Renal cortical epithelial cell (primary cell): ENCODE measurements around the gene ABCG2. TPM values are rescaled to one million over a fixed set of nuclear protein-coding genes. Genes with fewer than 3 reads are reported as not detected.

ENCODE experiments used
- DNase-seq: peaks from one replicate; pipeline ENCODE4 v3.0.0-alpha.2; 2011; ENCODE audit warnings: low read depth
- total RNA-seq: library from RNA; depleted of rRNA; stranded (reverse); fragments of >200 nt; gene quantifications from 2 replicates; pipeline ENCODE4 v1.2.3, GENCODE V29; 2014

The ABCG2 gene
- 0.55 and 3.1 TPM in 2 replicates for total RNA-seq

DNA sequence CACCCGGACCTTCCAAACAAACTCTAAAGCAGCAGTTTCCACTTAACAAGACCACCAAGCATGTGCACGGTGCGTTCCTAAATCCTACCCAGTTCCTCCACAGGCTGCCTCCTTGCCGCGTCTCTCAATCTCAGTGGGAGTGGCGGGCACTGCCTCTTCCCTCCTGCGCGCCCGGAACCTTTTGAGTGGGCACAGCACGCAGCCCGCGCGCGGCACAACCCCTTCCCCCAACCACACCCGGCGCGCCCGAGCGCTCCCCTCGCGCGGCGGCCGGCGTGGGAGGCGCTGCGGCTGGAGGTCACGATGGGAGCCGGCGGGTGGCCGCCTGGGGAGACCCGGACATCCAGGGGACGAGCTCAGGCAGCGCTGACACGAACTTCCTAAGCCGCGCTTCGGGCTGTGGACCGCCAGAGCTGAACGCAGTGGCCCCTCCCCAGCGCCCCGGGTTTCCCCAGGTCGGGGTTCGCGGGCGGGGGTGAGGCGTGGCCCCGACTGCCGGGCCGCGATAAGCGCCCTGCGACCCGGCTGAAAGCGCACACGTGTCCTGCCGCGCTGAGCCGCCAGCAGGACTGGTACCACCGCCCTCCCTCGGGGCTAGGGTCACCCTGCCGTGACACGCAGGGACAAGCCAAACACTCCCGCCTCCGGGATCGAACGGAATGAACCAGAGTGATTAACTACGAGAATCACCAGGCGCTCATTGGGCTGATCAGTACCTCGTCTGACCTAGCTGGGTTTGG, at the start of gene ABCG2:
Gene ABCG2 (minus strand): TSS at position 151 of the 740 bp plus-strand sequence. CDS start 18,644 bp downstream, outside the sequence.
- peak; percentile 42 for DNase-seq

DNA sequence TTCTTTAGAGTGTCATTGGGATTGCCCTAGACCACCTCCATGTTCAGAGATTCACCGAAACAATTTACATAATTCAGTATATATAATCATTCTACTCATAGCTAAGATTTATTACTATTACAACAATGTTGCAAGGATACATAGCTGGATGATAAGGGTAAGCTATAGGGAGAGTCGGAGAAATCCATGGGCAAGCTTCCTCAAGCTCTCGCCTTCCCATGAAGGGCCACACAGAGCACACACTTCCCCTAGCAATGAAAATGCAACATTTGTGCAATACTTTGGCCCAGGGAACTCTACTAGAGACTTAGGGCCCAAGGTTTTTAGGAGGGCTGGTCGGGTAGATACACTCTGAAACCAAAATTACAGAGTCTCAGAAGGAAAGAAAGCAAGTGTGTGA, 49.7 kb upstream of the ABCG2 start:
- no peak for DNase-seq

DNA sequence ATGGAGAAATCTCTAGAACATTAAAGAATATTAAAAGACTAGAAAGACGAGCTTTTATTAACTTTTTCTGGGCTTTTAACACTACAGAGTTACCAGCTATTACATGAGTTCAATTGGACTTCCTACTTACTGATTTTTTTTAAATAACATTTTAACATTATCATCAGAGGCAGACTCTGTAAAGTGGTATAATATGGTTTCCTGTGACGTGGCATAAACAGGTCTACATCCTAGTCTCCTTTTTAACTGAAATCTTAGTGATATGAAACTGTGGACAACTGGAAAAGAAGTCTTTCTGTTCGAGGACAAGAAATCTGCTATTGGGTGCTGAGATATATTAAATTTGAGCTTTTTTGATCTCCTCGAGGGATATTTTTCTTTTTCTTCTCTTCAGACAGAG, 48.7 kb upstream of the ABCG2 start:
- no peak for DNase-seq

DNA sequence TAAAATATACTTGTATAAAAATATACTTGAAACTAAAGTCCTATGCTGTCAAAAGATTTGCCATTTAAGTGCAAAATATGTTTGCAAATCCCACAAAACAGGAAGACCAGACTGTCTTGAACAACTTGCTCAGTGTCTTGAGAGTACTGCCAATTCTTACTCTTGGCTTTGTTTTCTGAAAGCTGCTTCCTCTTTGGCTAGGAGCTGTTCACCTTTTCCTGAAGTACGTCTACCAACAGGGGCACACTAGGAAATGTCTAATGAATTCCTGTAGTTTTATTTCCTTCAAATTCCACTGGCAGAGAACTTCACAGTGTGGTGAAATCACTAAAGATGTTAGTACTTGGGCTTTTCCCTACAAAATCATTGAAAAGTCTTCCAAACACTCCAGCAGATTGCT, 46.4 kb upstream of the ABCG2 start:
- DNase-seq, result peak; percentile 55

DNA sequence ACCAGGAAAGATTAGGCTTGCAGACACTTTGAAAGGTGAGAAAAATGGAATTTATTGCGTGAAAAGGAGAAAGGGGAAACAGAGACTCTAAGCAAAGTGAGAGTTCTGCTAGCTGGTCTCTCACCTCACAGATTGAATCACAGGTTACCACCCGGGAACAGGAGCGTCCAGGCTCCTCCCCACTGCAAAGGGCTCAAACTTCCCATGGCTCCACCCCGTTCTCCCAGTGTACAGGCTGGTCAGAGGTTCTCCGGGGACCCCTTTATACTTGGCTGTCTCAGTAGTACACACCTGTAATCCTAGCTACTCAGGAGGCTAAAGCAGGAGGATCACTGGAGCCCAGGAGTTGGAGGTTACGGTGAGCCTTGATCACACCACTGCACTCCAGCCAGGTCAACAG, 44.0 kb upstream of the ABCG2 start:
- DNase-seq, result no peak

DNA sequence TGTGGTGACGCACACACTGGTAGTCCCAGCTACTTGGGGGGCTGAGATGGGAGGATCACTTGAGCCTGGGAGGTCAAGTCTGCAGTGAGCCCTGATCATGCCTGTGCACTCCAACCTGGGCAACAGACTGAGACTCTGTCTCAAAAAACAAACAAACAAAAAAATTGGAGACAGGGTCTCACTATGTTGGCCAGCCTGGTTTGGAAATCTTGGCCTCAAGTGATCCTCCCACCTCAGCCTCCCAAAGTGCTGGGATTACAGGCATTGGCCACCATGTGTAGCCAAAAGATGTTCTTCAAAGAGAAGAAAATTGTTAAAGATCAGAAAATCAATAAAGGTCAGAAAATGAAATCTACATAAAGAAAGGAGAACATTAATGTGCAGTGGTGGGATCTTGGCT, 41.7 kb upstream of the ABCG2 start:
- no peak for DNase-seq

DNA sequence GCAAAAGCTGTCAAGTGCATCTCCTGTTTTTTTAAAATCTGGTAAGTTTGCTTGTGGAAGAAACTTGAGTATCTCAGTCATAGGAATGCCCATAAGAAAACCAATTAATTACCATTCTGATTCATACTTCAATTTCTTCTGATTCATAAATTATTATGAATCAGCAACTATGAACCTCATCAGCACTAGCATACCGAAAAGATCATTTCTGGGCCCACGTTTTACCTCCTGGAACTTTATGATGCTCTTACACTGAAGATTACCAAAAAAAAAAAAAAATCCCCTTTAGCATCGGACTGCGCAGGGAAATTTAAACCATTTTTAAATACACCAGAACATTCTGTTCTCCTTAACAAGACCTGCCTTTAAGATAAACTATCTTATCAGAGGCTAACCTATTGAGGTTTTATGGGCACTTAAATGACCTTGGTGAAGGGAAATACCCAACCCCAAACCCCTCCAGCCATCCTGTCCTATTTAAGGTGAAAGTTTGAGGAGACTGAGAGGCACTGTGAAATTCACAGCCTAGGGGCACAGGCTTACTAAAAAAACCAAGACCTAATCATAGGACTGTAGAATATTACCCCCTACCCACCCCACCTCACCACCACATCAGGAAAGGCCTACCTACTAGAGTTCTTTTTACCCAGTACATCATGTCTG, 38.2 kb upstream of the ABCG2 start:
- DNase-seq, result no peak

DNA sequence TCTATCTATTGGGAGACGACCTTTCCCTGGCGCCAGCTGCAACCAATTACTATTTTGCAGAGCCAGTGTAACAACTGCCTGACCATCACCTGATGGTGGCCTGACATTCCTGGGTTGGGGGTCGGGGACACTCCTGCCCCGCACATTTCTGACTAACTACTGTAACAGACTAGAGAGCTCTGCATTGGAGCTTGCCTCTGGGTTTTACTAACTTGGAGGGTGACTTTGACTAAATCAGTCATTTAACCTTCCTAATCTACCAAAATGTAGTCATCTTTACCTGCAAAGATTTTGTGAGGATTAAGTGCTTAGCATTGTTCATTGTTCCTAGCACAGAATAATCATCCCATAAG, 37.5 kb upstream of the ABCG2 start:
- no peak for DNase-seq

DNA sequence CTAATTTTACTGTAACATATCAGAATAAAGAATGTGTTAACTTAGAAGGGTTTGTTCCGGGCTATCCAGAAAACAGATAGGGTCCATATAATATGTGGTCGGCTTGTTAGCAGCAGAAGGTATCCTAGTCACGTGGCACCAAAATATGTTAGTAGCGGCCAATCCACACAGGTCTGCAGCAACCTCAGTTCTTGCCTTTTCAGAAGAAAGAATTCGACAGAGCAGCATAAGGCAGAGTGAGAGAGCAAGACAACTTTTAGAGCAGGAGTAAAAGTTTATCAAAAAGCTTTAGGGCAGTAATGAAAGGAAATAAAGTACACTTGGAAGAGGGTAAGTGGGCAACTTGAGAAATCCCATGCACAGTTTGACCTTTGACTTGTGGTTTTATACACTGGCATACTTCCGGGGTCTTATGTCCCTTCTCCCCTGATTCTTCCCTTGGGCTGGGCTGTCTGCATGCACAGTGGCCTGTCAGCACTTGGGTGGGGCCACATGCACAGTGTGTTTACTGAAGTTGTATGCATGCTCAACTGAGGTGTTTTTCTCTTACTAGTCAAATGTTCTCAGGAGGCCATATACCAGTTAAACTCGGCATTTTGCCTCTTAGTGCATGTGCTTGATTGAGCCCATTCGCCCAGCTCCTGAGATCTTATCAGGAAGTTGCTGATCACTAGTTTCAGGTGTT, 37.0 kb upstream of the ABCG2 start:
- no peak for DNase-seq

DNA sequence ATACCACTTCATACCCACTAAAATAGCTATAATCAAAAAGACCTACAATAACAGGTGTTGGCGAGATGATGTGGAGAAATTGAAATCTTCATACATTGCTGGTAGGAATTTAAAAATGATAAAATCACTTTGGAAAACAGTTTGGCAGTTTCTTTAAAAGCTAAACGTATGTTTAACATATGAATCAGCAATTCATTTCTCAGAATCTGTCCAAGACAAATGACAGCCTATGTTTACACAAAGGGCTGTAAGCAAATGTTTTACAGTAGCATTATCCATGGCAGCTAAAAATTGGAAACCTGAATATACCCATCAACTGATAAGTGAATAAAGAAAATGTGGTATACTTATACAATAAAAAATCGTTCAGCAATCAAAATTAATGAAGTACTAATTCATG, 33.0 kb upstream of the ABCG2 start:
- no peak for DNase-seq

DNA sequence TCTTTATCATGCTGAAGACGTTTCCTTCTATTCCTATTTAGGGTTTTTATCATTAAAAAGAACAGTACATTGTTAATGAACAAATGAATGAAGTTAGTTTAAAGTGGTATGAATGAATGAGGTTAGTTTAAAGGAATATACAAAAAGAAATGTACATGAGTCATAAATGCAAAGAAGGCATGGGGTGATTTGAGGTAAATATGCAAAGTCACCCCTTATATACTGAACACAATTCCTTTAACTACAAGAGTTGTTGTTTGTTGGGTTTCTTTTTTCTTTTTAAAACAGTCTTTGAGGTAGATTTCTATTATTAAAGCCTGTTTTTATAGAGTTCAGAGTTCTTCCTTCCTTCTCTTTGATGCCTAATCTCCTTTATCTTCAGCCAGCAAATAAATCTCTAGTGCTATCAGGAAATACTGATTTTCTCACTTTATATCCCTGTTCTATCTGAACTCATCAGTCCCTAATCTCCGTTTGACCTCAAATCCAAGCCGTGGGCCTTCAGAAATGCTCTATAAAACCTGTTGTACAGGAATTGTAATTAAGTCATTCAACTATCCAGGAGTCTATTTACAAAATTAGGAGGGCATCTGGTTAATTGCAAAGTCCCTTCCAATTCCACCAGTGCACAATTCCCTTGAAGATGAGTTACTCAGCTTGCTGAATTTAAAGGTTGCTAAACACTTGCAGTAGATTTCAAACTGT, 31.6 kb upstream of the ABCG2 start:
- DNase-seq, result no peak

DNA sequence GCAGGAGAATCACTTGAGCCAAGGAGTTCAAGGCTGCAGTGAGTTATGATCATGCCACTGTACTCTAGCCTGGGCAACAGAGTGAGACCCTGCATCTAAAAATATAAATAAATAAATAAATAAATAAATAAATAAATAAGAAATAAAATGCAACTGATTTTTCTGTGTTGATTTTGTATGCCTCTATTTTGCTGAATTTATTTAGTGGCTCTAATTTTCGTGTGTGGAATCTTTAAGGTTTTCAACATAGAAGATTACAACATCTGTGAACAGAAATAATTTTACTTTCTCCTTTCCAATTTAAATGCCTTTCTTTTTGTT, 30.9 kb upstream of the ABCG2 start:
- no peak for DNase-seq

DNA sequence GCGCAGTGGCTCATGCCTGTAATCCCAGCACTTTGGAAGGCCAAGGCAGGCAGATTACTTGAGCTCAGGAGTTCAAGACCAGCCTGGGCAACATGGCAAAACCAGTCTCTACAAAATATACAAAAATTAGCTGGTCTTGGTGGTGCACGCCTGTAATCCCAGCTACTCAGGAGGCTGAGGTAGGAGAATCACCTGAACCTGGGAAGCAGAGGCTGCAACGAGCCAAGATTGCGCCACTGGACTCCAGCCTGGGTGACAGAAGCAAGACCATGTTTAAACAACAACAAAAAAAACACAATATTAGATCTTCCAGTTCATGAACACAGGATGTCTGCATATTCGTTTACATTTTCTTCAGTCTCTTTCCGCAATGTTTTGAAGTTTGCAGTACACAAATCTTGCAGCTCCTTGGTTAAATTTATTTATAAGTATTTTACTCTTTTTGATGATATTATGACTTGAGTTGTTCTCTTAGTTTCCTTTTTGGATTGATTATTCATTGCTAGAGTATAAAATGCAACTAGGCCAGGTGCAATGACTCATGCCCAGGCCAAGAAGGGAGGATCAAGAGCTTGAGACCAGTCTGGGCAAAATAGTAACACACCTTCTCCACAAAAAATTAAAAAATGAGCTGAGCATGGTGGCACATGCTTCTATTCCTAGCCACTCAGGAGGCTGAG, 30.4 kb upstream of the ABCG2 start:
- peak; percentile 9 for DNase-seq

DNA sequence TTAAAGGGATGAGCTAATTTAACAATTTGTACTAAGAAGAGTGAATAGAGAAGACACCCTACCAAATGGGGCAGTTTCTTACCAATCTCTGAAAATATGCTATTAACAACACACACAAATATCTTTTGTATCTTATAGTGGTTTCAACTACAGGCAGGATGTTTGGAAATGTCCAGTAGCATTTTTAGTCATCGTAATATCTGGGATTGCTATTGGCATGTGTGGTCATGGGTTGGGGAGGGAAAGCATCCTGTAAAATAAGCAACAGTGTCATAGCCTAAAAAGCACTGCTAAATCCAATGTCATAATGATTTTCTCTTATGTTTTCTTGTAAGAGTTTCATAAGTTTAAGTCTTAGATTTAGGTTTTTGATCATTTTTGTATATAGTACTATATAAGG, 29.3 kb upstream of the ABCG2 start:
- DNase-seq, result no peak

DNA sequence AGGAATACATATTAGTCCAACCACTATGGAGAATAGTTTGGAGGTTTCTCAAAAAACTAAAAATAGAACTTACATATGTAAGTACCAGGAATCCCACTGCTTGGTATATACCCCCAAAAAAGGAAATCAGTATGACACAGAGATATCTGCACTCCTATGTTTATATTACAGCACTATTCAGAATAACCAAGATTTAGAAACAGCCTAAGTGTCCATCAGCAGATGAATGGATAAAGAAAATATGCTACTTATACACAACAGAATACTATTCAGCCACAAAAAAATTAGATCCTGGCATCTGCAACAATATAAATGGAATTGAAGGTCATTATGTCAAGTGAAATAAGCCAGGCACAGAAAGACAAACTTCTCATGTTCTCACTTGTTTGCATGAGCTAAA, 27.5 kb upstream of the ABCG2 start:
- no peak for DNase-seq

DNA sequence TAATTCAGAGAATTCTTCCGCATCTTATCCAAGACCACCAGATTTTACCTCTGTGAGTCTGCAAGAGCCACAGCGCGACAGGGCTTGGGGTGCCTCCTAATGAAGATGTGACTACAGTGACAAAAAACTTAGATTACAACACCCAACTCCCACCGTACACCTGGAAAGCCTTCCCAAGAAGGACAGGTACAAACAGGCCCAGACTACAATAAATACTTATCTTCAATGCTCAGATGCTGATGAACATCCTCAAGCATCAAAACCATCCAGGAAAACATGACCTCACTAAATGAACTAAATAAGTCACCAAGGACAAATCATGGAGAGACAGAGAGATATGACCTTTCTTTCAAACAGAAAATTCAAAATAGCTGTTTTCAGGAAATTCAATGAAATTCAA, 20.8 kb upstream of the ABCG2 start:
- no peak for DNase-seq

DNA sequence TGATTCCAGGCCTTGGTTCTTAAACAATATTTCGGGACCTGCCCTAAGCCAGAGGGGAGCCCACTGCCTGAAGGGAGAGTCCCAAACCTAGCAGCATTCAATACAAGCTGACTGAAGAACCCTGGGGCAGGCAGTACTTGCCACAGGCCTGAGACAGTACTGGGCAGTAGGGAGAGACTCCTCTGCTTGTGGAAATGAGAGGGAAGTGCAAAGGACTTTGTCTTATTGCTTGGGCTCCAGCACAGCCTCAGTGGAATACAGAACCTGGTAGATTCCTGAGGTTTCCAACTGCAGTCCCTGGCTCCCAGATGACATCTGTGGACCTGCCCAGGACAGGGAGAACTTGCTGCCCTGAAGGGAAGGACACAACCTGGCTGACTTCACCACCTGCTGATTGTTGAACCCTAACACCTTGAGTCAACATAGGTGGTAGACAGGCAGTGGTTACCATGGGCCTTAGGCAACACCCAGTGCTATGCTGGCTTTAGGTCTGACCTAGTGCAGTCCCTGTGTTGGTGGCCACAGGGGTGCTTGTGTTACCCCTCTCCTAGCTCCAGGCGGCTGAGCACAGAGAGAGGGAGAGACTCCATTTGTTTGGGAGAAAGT, 20.3 kb upstream of the ABCG2 start:
- peak; percentile 26 for DNase-seq

DNA sequence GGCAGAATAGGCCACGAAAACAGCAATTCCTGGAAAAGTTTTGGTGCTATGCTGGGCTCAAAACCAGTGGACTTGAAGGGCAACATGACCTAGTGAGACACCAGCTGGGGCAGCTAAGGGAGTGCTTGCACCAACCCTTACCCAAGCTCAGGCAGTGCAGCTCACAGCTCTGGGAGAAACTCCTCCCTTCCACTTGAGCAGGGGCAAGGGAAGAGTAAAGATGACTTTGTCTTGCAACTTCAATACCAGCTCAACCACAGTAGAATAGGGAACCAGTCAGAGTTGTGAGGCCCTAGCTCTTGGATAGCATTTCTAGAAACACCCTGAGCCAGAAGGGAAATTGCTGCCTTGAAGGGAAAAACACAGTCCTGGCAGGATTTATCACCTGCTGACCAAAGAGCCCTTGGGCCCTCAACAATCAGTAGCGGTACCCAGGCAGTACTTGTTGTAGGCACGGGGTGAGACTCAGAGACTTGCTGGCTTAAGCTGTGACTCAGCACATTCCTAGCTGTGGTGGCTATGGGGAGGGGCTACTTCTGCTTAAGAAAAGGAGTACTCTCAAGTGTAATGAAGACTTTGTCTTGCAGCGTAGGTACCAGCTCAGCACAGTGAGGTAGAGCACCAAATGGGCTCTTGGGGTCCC, 19.7 kb upstream of the ABCG2 start:
- peak; percentile 99 for DNase-seq

DNA sequence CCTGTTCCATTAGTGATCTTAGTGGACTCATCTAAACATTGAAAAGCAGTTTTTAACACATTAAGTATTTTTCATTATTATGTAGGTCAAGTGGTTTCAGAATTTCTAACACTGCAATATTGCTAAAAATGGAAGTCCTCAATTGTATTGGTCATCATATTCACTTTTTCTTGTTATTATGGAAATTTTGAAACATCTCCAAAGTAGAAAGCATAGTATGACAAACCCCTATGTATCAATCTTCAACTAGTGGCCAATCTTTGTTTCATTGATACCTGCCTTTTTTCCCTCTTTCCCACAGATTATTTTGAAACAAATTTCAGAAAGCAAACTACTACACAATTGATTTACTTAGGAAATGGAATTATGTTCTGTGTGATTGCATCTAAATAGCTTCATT, 14.5 kb upstream of the ABCG2 start:
- DNase-seq, result no peak

DNA sequence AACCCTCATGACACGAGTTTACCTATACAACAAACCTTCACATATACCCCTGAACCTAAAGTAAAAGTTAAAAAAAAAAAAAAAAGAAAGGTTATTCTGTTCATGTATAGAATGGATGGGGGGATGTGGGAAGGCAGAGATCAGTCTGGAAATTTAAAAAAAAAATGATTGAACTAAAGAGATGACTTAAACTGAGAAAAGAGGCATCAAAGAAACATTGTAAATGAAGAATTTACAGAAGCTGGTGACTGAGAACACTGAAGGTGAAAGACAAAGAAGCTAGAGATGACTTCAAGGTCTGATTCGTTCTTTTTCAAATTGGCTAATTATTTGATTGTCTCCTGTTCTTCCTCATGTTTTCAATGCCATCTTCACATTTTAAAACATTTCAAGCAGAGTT, 12.8 kb upstream of the ABCG2 start:
- no peak for DNase-seq

DNA sequence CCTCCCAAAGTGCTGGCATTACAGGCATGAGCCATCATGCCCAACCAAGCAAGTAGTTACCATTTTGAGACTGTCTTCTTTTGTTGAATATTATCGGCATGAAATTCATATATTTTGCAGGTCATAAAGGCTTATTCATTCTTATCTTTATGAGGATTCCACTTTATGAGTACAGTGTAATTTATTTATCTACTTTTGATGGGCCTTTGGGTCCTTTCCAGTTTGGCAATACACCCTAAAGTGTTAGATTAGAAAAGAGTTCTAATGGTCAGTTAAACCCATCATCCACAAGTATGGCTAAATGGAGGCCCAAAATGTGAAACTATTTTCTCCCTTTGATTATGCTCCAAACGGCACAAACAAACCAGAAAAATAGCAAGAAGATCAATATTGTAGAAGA, 10.9 kb upstream of the ABCG2 start:
- DNase-seq, result no peak
